Stimulated activated CD8-positive, alpha-beta memory T cell treated with anti-CD3 and anti-CD28 coated beads, Interleukin-4, amount 100 ng/mL, for 1 hour (primary cell): ENCODE results near the gene NR1I2.

Source experiments
- DNase-seq, 2 donors: peaks; one replicate each; pipeline ENCODE4 v3.0.0-alpha.2; 2020; ENCODE audit warnings: low read depth in 2 of 2, low spot score in 1 of 2

The NR1I2 gene

GRCh38 chr3:119781330-119782198 is at the start of gene NR1I2:
Gene NR1I2, plus strand, starts transcription at chr3:119782101.
- DNase-seq, result no peak

- no peak for DNase-seq
Measured at GRCh38 chr3:119733812-119734211, 48.1 kb upstream of the NR1I2 start.

GRCh38 chr3:119738741-119739140 is 43.2 kb upstream of the NR1I2 start:
- no peak for DNase-seq

- DNase-seq, result no peak
Measured at GRCh38 chr3:119741657-119742590, 40.0 kb upstream of the NR1I2 start.

GRCh38 chr3:119743921-119744320 is 38.0 kb upstream of the NR1I2 start:
- no peak for DNase-seq

- no peak for DNase-seq
Measured at GRCh38 chr3:119745942-119746341, 36.0 kb upstream of the NR1I2 start.

- DNase-seq, result no peak
Measured at GRCh38 chr3:119746423-119746822, 35.5 kb upstream of the NR1I2 start.

GRCh38 chr3:119747357-119747756 is 34.5 kb upstream of the NR1I2 start:
- DNase-seq, result no peak

GRCh38 chr3:119748991-119749390 is 32.9 kb upstream of the NR1I2 start:
- DNase-seq, result no peak

- no peak for DNase-seq
Measured at GRCh38 chr3:119751423-119751822, 30.5 kb upstream of the NR1I2 start.

GRCh38 chr3:119759962-119760361 is 21.9 kb upstream of the NR1I2 start:
- DNase-seq, result no peak

GRCh38 chr3:119762876-119763275 is 19.0 kb upstream of the NR1I2 start:
- DNase-seq, result no peak

GRCh38 chr3:119763466-119763865 is 18.4 kb upstream of the NR1I2 start:
- no peak for DNase-seq

- no peak for DNase-seq
Measured at GRCh38 chr3:119765239-119765638, 16.7 kb upstream of the NR1I2 start.

- DNase-seq, result no peak
Measured at GRCh38 chr3:119767936-119768601, 13.8 kb upstream of the NR1I2 start.

GRCh38 chr3:119768668-119769393 is 13.1 kb upstream of the NR1I2 start:
- DNase-seq, result no peak

GRCh38 chr3:119769394-119770149 is 12.3 kb upstream of the NR1I2 start:
- DNase-seq, result no peak

GRCh38 chr3:119774444-119774843 is 7.5 kb upstream of the NR1I2 start:
- no peak for DNase-seq

- DNase-seq, result no peak
Measured at GRCh38 chr3:119776304-119776703, 5.6 kb upstream of the NR1I2 start.

GRCh38 chr3:119778176-119778575 is 3.7 kb upstream of the NR1I2 start:
- DNase-seq, result no peak
